HepG2 (cell line): Measurements from ENCODE around the gene S1PR2. TPM values are rescaled to one million over a fixed set of nuclear protein-coding genes. Genes with fewer than 3 reads are reported as not detected.

ENCODE experiments used
- ERF ChIP-seq: IDR thresholded peaks from 2 replicates; pipeline ENCODE4 v1.6.1; 2018; ENCODE audit warnings: missing biosample characterization, missing genetic modification reagents
- ISX ChIP-seq: sonication (generic); formaldehyde crosslinking; conservative IDR thresholded peaks from 2 replicates; pipeline ENCODE4 v1.5.0; 2020; ENCODE audit warnings: missing genetic modification reagents
- JUNB ChIP-seq: sonication (generic); formaldehyde crosslinking; IDR thresholded peaks from 2 replicates; pipeline ENCODE4 v1.8.0; 2022; ENCODE audit warnings: missing genetic modification reagents, mild to moderate bottlenecking, borderline replicate concordance
- KDM6A ChIP-seq: IDR thresholded peaks from 2 replicates; pipeline ENCODE4 v1.6.1; 2016; ENCODE audit warnings: low read depth
- KLF11 ChIP-seq: IDR thresholded peaks from 2 replicates; pipeline ENCODE4 v1.6.1; 2016; ENCODE audit warnings: missing compliant biosample characterization
- NFKB2 ChIP-seq: sonication (generic); formaldehyde crosslinking; IDR thresholded peaks from 2 replicates; pipeline ENCODE4 v1.4.0; 2020; ENCODE audit warnings: missing genetic modification reagents, borderline replicate concordance
- PAXIP1 ChIP-seq: sonication (generic); formaldehyde crosslinking; conservative IDR thresholded peaks from 2 replicates; pipeline ENCODE4 v1.4.0; 2020; ENCODE audit warnings: mild to moderate bottlenecking, missing genetic modification reagents, moderate library complexity
- PBX3 ChIP-seq: sonication (generic); formaldehyde crosslinking; IDR thresholded peaks from 2 replicates; pipeline ENCODE4 v1.8.1; 2023; ENCODE audit warnings: missing genetic modification reagents, inconsistent platforms, borderline replicate concordance
- PRDM15 ChIP-seq: sonication (generic); formaldehyde crosslinking; IDR thresholded peaks from 2 replicates; pipeline ENCODE4 v1.4.0; 2020; ENCODE audit warnings: missing genetic modification reagents
- SMAD3 ChIP-seq: sonication (generic); formaldehyde crosslinking; IDR thresholded peaks from 2 replicates; pipeline ENCODE4 v1.4.0; 2020; ENCODE audit warnings: missing genetic modification reagents
- TFAP4 ChIP-seq: sonication (generic); IDR thresholded peaks from 2 replicates; pipeline ENCODE4 v1.6.1; 2016; ENCODE audit warnings: low read depth, borderline replicate concordance
- UBTF ChIP-seq: sonication (generic); formaldehyde crosslinking; IDR thresholded peaks from 2 replicates; pipeline ENCODE4 v1.4.0; 2020; ENCODE audit warnings: mild to moderate bottlenecking, missing genetic modification reagents
- ZNF430 ChIP-seq: sonication (generic); formaldehyde crosslinking; IDR thresholded peaks from 2 replicates; pipeline ENCODE4 v1.9.0; 2021; ENCODE audit warnings: mild to moderate bottlenecking, missing genetic modification reagents
- ZSCAN31 ChIP-seq: sonication (generic); formaldehyde crosslinking; IDR thresholded peaks from 2 replicates; pipeline ENCODE4 v1.5.0; 2020; ENCODE audit warnings: low read depth, mild to moderate bottlenecking, missing genetic modification reagents
- polyA plus RNA-seq, 8 experiments: library from polyadenylated mRNA; depleted of rRNA in 3 of 8; stranded (reverse) in 7 of 8; unstranded in 1 of 8; fragments of >200 nt; fragmentation: Illumina TruSeq in 4 of 8; extraction: Trizol in 4 of 8; gene quantifications; 2 replicates each; pipeline versions ENCODE4 v1.2.1 to v1.2.3, GENCODE V29; 2011 to 2016; ENCODE audit warnings: low read depth in 4 of 8, missing spikeins in 1 of 8, mixed read lengths in 1 of 8; ENCODE audit not compliant: insufficient read depth in 1 of 8
- total RNA-seq, 5 experiments: library from RNA; depleted of rRNA; stranded (reverse); fragments of >200 nt; fragmentation: Illumina TruSeq; extraction: Trizol; gene quantifications; 2 replicates each; pipeline ENCODE4 v1.2.3, GENCODE V29; 2016; ENCODE audit warnings: low read depth in 1 of 5

Gene S1PR2
- total and polyA plus RNA-seq, 2 of the 13 experiments (the other 11 are each of a cell fraction or from before 2014, with no cell fraction given): 0.91 to 1.3 TPM

- peak; percentile 46; the same call in 1 of the 2 replicates for TF ChIP-seq UBTF
- peak; percentile 90 for TF ChIP-seq NFKB2 (CRISPR knock-in tag)
- no peak for TF ChIP-seq PBX3
- no peak for TF ChIP-seq ZSCAN31 (CRISPR knock-in tag)
- peak; percentile 39; the same call in 1 of the 2 replicates for TF ChIP-seq PAXIP1 (CRISPR knock-in tag)
- peak; percentile 47; the same call in 1 of the 2 replicates for TF ChIP-seq ZNF430
- no peak for TF ChIP-seq TFAP4
- TF ChIP-seq SMAD3 (CRISPR knock-in tag): peak; percentile 62; the same call in 1 of the 2 replicates
- 0 out of 2 replicates have a peak, but pooled peaks have one; percentile 17 for TF ChIP-seq ISX (CRISPR knock-in tag)
- no peak for TF ChIP-seq KLF11 (CRISPR knock-in tag)
- no peak for TF ChIP-seq KDM6A (CRISPR knock-in tag)
- TF ChIP-seq JUNB (CRISPR knock-in tag): 0 out of 2 replicates have a peak, but pooled peaks have one; percentile 27
- TF ChIP-seq PRDM15: no peak
- peak; percentile 85 for TF ChIP-seq ERF
Measured at GRCh38 chr19:10206226-10206885, 24.8 kb downstream of the S1PR2 start (continued).
